MM.1S (cell line): ENCODE results near the gene MIA2.

ENCODE experiments used
- CTCF ChIP-seq: fragments of 300-600 bp; sonication (generic); IDR thresholded peaks from 2 replicates; pipeline ENCODE4 v1.5.1; 2016; ENCODE audit warnings: antibody characterized with exemption, low read length, mixed read lengths
- EZH2 ChIP-seq: fragments of 300-600 bp; sonication (generic); optimal IDR thresholded peaks from 2 replicates; pipeline ENCODE3; 2017; ENCODE audit warnings: low read depth, mild to moderate bottlenecking, antibody characterized with exemption, low read length, mixed read lengths

- no peak for TF ChIP-seq CTCF
- no peak for TF ChIP-seq EZH2
Observed at GRCh38 chr14:39217214-39217879, 16.4 kb upstream of the MIA2 start.
